GM19193 (cell line): ENCODE data around the gene GABRG3.

ENCODE experiments used
- POLR2A ChIP-seq: IDR thresholded peaks from 4 replicates; pipeline ENCODE4 v1.6.1; 2011; ENCODE audit not compliant: insufficient read depth, insufficient read length; ENCODE audit errors: extremely low read depth

GABRG3 gene

DNA sequence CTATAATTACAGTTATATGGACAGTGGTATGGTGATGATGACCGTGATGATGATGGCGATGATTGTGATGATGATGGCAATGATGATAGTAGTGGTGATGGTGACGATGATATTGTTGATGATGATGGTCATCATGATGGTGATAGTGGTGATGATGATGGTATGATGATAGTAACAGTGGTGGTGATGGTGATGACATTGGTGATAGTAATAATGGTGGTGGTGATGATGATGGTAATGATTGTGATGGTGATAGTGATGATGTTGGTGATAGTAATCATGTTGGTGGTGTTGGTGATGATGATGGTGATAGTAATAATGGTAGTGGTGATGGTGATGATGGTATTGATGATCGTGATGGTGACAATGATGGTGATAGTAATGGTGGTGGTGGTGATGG lies 504.4 kb downstream of the GABRG3 start:
- no peak for TF ChIP-seq POLR2A

DNA sequence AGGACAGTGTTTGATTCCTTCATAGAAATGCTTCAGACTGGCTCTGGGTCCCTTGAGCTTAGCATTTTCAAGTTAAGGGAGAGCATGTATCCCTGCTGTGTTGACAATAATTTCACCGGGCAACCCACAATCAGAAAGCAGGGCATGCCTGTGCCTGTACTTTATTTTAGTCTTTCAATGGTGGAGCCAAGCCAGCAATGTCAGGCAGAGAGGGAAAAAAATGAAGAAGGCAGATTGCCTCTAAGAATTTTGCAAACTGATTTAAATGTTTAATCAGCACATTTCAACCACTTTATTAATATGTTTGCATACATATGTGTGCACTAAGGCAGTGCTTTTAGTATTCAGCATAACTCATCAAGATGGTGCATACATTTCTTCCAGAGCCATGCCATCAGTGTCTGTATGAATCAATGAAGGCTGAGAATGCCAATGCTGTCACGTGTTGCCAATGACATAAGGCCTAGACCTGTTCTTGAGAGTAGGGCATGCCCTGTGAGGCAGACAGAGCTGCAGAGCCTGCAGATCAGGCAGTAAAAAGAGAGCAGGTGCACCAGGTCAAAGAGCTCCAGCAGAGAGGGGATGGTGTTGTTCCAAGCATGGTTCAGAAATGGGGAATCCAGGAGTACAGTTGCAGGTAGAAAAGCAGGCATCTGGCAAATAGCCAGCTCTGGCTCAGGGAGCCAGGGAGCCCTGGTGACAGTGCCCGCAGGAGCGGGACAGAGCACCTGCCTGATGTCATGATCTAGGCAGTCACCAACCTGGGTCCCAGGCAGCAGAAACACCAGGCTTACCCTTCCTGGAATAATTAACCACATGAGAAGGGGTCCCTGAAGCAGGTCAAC lies 508.5 kb downstream of the GABRG3 start:
- TF ChIP-seq POLR2A, result no peak

DNA sequence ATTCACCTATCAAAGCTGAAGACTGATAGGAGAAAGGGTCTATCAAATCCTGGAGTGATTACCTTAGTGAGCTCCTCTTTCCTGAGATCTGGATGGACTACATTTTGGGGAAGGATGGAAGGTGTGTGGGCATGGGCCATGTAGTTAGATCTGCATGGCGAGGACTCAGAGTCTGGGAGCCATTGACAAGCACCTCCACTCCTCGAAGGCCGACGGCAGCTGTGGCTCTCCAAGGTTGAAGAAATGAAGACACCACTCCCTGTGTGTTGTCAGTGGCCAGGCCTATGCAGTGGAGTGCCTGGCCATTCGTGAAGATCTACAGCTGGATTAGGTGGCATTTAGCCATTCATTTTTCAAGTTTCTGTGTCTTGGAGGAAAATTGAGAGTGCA lies 509.2 kb downstream of the GABRG3 start:
- TF ChIP-seq POLR2A, result no peak

DNA sequence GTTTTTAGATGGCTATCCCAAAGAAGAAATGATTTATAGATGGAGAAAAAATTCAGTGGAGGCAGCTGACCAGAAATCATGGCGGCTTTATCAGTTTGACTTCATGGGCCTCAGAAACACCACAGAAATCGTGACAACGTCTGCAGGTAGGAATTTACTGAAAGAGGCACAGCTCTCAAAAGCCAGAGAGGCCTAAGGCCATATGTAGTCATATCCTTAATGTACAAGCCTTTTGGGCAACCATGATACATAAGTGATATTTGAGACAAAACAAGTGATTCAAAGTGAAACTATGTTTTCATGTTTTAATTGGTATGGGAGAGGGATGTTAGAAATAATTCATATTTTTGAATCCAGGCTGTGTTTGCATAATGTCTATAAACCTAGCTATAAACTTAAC lies 509.7 kb downstream of the GABRG3 start:
- no peak for TF ChIP-seq POLR2A

DNA sequence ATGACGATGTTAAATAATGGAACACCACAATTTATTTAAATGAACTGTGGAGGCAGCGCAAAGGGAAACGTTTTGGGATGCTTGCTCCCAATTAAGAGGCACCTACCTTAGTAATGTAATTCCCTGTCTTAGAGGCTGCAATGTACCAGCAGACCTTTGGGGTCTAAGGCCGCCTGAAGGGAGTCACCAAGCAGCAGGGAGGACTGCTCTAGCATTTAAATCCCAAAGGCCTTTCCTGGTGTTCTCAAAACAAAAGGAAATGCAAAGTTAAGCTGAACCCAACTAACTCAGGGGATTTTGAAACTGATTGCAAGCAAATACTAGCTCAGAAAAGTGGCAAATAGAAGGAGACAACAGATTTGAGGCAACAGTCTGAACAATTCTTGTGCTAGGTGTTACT lies 510.8 kb downstream of the GABRG3 start:
- no peak for TF ChIP-seq POLR2A

DNA sequence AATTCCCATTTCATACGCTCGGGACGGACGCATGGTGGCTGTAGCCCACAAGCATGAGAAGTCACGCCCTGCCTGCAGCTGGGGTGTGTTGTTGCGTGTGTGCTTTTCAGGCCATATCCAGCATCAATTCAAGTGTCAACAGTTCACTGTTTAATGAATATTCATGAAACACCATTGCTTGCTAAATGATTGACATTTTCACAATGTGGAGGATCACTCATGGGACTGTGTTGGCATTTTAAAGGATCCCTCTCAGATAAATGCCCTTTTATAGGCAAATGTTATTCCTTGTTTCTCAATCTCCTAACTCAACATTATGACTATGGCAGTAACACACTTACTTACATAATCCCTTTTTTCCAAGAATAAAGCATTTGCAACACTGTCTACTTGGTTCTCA lies 511.3 kb downstream of the GABRG3 start:
- no peak for TF ChIP-seq POLR2A

DNA sequence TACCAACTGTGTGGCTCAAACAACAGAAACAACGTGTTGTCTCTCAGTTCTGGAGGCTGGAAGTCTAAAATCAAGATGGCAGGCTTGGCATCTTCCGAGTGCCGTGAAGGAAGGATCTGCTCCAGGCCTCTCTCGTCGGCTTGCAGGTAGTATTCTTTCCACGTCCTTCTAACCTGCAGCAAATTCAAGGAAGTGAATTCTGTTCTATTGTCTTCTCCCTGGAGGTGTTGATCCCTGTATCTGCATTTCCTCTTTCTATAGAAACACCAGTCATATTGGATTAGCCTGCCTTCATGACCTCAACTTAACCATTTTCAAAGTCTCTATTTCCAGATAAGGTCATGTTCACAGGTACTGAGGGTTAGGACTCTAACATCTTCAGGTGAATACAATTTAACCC lies 512.1 kb downstream of the GABRG3 start:
- TF ChIP-seq POLR2A, result no peak

- TF ChIP-seq POLR2A, result no peak
Observed at GRCh38 chr15:27485265-27485664, 514.3 kb downstream of the GABRG3 start.

- TF ChIP-seq POLR2A, result no peak
Observed at GRCh38 chr15:27486051-27486450, 515.1 kb downstream of the GABRG3 start.

- no peak for TF ChIP-seq POLR2A
Observed at GRCh38 chr15:27486683-27487647, 516.0 kb downstream of the GABRG3 start.

DNA sequence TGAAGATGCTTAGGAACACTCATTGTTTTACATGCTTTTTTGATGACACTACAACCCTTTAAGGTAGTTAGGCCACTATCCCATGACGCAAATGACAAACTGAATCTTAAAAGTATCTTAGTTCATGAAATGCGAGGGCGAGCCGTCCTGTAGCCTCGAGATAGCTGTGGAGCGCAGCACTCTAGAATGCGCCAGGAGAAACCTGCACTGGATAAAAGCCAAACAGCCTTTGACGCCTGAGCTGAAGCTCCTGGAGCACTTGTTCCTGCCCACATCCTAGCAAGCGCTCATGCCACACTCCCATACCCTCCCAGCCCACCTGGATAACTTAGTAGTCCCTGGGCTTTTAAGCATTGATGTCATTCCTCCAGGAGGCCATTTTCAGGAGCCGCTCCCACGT lies 516.9 kb downstream of the GABRG3 start:
- no peak for TF ChIP-seq POLR2A

DNA sequence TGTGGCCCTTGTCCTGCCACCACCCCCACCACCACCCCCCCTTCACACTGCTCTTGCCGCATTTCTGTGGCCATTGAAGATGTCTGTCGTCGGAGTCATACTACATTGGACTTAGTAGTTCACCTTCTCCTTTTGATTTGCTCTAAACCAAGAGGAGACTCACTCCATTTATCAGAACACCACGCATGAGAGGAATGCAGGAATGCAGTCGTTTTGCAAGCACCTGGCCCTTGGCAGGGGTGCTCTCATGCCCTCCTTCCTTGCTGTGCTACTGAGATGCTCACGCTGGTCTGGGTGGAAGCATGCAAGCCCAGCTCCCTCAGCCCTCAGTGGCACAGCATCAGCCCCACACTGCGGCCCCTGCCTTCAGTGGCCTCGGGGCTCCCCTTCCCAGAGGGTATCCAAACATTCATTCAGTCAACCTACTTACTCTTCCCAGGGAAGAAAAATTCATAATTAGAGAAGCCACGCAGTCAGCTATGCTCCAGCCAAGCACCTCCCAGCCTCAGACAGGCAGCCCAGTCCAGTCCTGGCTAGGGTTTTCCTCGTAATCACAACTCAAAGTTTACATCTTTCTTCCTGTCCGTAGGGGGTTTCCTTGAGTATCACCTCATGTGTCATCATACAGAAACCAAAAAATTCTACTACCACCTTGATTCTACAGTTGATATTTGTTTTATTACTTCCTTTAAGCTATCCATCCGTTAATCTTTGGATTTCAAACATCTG lies 520.0 kb downstream of the GABRG3 start:
- TF ChIP-seq POLR2A, result no peak

DNA sequence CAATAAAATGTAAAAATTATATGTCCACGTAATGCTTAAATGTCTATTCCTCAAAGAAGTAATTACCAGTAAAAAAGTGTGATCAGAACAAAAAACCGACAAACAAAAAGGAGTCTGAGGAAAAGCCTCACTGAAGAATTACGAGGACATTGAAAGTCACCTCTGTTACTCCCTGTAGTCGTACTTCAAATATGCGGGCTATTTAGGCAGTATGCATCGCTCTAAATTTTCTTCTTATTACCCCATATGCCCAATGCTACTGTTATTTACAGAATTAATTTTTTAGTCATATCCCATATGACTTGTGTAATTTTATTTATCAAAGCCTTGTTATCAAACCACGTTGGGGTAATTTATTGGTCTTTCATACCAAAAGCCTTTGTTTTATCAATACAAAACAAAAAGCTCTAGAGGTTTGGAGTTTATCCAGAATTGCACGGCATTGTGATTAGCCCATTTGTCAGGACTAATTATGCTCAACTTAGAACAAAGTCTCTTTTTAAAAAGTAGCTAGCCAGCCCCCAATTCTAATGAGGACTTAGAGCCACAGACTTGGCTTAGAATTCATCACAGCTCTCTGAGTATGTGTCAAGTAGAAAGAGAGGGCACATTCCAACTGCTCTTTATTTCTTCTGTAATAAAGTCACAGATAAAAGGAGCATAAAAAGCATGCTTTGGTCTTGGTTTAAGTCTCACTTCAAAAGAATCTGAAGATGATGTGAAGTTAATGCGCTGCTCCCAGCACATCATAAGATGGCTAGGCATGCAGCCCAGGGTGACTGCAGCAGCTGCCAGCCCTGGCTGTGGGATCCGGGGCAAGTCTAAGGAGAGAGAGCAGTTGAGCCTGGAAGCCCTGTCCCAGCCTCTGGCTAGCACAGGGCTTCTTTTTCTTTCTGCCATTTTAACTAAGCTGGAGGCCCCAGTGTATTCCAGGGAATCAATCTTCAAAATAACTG lies 521.0 kb downstream of the GABRG3 start:
- no peak for TF ChIP-seq POLR2A

DNA sequence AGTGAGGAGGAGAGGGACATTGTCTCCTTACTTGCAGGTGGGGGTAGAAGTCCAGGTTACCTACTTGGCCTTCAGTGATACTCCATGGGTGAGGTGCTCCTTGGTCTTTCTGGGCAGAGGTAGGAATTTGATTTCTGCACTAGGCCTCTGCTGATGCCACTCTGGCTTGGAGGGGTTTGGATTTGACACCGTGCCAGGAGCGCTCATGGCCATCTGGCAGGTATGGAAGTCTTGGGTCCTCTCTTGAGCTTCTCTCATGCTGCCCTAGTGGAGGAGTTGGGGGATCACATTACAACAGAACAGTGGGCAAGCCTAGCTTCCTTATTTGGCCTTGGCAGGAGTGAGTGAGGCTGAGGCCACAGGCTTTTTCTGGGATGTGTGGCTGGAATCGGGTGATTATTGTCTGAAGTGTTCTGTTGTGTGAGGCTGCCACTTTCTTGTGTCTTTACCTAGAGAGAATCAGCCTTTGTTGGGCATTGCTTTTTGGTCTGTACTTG lies 525.0 kb downstream of the GABRG3 start:
- TF ChIP-seq POLR2A, result no peak
